HG03139 (cell line): ENCODE results near the gene CFP.

Experiments
- ATAC-seq: cut with Tn5 transposase; IDR thresholded peaks from one replicate; pipeline ENCODE4 v1.9.1; 2021; ENCODE audit not compliant: unreplicated experiment

Gene CFP

GRCh38 chrX:47638816-47639215, 9.1 kb upstream of the CFP start:
- ATAC-seq: no peak

DNA sequence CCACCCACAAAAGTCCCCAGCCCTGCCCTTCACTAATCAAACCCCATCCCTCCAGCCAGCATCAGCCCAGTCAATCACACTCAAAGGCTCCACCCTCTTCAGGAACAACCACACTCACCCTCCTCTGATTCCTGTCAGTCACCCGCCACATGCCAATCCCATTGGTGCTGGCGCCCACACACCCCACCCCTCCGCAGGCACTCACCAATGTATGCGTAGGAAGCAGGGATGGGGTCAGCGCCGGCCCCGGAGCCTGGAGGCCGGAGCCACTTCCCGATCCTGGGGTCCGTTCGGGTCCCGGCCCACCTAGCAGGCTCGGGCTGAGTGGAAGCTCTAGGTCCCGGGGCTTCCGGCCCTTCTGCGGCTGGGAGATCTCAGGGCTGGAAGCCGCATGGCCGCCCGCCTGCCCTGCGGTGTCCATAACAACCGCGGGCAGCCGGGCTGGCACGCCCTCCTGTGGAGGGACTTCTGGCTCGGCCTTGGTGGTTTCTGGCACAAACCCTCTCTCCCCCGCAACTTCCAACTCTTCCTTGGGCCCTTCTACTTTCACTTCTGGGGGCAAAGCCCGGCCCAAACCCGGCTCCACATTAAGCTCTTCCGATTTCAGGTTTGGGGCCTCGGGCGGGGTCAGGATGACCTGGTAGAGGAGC, 7.9 kb upstream of the CFP start:
- peak; percentile 72 for ATAC-seq

DNA sequence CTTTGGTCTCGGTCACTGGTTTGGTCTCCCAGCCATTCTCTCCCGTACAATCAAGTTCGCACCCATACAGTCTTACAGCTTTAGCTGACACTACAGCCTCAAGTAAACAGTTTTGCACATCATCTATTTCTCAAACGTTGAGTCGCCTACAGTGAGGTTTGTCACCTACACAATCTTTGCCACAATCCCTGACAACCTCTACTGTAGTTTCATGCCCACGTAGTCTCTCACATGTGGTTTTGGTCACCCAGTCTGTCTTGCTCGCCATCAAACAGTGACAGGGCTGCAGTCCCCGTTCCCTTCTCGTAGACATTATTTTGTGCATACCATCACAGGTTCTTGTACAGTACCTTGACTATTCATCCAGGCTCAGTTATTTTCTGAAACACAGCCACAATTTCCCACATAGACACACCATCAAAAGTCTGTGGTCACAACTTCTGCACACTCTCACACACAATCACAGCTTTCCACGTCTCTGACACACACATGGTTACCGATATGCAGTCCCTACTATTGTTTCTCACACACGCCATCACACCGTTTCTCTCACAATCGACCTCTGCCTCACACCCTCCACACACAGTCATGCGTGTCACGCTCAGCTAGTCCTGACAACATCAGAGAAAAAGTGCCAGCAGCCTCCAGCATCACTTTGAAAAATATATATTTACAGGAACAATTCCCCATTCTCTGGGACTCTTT, 5.3 kb upstream of the CFP start:
- no peak for ATAC-seq

GRCh38 chrX:47633689-47634590, 4.2 kb upstream of the CFP start:
- ATAC-seq: no peak

GRCh38 chrX:47632666-47633065, 2.9 kb upstream of the CFP start:
- ATAC-seq: no peak

DNA sequence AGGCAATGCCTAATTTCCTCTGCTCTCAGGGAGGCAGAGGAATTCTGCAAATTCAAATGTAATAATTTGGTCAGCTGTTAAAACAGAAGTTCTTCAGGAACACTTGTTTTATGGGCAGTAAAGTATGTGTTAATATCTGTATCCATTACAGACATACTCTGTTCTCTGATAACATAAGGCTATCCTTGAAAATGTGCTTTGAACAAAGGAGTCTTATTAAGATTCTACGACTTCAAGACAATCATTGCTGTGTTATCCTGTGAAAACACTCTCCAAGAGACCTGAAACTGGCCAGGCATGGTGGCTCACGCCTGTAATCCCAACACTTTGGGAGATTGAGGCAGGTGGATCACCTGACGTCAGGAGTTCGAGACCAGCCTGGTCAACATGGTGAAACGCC, 1.9 kb upstream of the CFP start:
- no peak for ATAC-seq

- no peak for ATAC-seq
These were observed 748 bp downstream of the CFP start for GRCh38 chrX:47628982-47629381.

DNA sequence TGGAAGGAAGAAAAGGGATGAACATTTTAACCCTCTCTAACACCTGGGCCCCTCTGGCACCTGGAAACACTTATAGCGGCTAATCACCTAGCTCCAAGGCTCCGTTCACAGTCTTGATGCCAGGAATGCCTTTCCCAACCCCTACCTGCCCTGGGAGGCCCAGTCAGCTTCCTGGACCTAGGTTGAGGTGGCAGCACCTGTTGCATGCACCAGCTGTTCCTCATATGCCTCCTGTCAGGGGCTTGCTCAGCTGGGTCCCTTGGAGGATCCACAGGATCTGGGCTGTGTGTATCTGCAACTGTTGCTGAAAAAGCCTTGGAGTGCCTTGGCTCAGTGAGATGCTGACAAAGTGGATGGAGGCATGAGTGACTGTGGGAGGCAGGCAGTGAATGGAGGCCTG, 4.4 kb downstream of the CFP start:
- no peak for ATAC-seq

DNA sequence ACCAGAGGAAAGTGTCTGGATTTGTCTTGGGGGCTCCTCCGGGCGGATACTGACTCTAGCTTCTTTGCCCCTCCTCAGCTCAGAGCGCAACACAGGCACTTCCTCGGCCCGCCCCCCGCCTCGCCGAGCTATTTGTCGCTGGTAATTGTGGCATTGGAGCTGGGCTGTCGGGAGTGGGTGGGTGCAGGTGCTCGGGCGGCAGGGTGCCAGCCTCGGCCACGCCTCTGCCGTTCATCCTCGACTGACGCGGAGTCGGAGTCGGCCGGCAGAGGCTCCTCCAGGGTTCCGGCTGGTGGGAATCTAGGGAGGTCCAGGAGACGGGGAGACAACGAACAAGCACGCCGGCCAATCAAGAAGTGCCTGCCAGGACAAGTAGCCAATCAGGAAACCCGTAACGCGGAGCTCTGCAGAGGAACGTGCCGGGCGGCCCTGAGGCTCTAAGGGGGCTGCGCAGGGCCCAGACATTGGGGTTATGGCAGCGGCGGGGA, 6.1 kb downstream of the CFP start:
- no peak for ATAC-seq

DNA sequence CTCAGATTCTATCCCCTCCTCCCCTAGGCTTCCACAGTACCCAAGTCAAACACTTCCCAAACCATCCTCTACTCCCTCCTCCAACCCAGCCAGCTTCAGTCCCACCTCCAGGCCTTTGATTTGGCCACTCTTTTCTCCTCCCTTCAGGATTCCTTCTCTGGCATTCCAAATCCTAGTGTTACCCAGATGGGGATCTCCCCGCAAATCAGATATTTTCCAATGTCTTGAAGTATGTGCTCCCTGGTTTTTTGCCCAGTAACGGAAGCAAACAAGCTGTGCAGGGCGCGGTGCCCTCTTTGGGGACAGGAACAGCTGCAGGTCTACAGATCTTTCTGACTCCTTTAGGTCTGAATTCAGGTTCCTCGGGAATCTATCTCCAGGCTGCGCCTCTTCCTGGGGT, 7.9 kb downstream of the CFP start:
- no peak for ATAC-seq

- ATAC-seq: no peak
These were observed 9.4 kb downstream of the CFP start for GRCh38 chrX:47620303-47620685.

- ATAC-seq: peak; percentile 50
These were observed 10.0 kb downstream of the CFP start, which contains the start of gene SYN1 for GRCh38 chrX:47619486-47620302. SYN1 (minus strand) TSS chrX:47619857; CDS start chrX:47619728, 129 bp downstream.

GRCh38 chrX:47618923-47619485, 10.7 kb downstream of the CFP start:
- ATAC-seq: no peak

GRCh38 chrX:47614618-47615017, 15.1 kb downstream of the CFP start:
- ATAC-seq: no peak

DNA sequence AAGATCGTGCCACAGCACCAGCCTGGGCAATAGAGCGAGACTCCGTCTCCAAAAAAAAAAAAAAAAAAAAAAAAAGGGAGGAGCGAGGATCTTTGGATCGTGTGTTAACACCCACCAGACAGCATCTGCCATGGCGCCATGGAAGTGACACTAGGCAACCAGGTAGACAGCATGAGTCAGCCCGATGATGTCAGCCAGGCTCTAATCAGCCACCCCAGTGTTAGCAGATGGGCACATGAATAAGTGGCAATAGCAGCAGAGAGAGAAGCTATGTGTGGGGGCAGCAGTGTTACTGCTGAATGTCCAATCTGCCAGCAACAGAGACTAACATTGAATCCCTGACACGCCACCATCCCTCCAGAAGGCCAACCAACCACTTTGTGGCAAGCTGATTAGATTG, 16.6 kb downstream of the CFP start:
- no peak for ATAC-seq

- no peak for ATAC-seq
These were observed 17.3 kb downstream of the CFP start for GRCh38 chrX:47612418-47612817.

- no peak for ATAC-seq
These were observed 17.8 kb downstream of the CFP start for GRCh38 chrX:47611926-47612325.

- no peak for ATAC-seq
These were observed 18.2 kb downstream of the CFP start for GRCh38 chrX:47611489-47611888.

DNA sequence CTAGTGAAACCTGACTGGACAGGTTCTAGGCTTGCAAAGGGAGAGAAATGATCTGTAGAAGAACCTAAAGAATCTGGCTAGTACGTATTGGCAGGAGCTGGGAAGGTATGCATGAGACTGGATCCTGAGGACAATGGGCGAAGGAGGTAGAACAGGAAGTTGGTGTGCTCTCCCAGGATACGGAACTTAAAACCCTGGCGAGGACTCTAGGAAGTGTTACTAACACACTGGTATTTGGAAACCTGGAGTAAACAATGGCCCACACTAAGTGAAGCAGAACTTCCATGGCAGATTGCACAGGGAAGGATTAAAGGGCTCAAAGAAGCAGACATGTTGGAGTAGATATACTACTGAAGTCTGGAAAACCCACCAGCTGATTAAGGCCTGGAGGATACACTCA, 19.2 kb downstream of the CFP start:
- no peak for ATAC-seq

GRCh38 chrX:47608130-47608810, 21.5 kb downstream of the CFP start:
- ATAC-seq: no peak
